Measurements from ENCODE around the gene AGPAT1.
"Not testable (repeated sequence)": the region's sequence is repeated elsewhere in the genome, so short reads cannot be mapped to it uniquely, and the experiment has no call there.

Gene AGPAT1

GRCh38 chr6:32146687-32147086 lies 29.2 kb downstream of the AGPAT1 start:
- no peak for DNase-seq

GRCh38 chr6:32146287-32146686 lies 29.6 kb downstream of the AGPAT1 start:
- no peak for DNase-seq

- not testable (repeated sequence) for DNase-seq
These were observed 31.6 kb downstream of the AGPAT1 start for GRCh38 chr6:32144238-32144637.

- DNase-seq = no peak
These were observed 35.4 kb downstream of the AGPAT1 start for GRCh38 chr6:32140420-32141046.

- DNase-seq = no peak
These were observed 36.3 kb downstream of the AGPAT1 start for GRCh38 chr6:32139590-32139989.

- DNase-seq = no peak
These were observed 38.4 kb downstream of the AGPAT1 start for GRCh38 chr6:32137454-32137853.

GRCh38 chr6:32133786-32134185 lies 42.1 kb downstream of the AGPAT1 start:
- DNase-seq = peak; percentile 77

- DNase-seq = no peak
These were observed 43.8 kb downstream of the AGPAT1 start for GRCh38 chr6:32132110-32132509.

- no peak for DNase-seq
These were observed 44.4 kb downstream of the AGPAT1 start for GRCh38 chr6:32131439-32131948.

GRCh38 chr6:32129297-32130088 lies 46.4 kb downstream of the AGPAT1 start:
- DNase-seq = no peak

- DNase-seq = no peak
These were observed 47.1 kb downstream of the AGPAT1 start for GRCh38 chr6:32128751-32129296.

- peak; percentile 100 for DNase-seq
These were observed 47.9 kb downstream of the AGPAT1 start, which contains the start of gene ATF6B for GRCh38 chr6:32127717-32128592. Gene ATF6B (minus strand): TSS chr6:32128246. CDS start chr6:32128207, 39 bp downstream.

GRCh38 chr6:32127409-32127716 lies 48.5 kb downstream of the AGPAT1 start:
- no peak for DNase-seq

- DNase-seq = no peak
These were observed 49.0 kb downstream of the AGPAT1 start for GRCh38 chr6:32126880-32127279.

- no peak for DNase-seq
These were observed 52.2 kb downstream of the AGPAT1 start for GRCh38 chr6:32123681-32124080.

GRCh38 chr6:32120573-32121059 lies 55.3 kb downstream of the AGPAT1 start:
- DNase-seq = no peak

- peak; percentile 82 for DNase-seq
These were observed 56.9 kb downstream of the AGPAT1 start for GRCh38 chr6:32118782-32119628.
